ENCODE data around the gene PTPRJ.

DNA sequence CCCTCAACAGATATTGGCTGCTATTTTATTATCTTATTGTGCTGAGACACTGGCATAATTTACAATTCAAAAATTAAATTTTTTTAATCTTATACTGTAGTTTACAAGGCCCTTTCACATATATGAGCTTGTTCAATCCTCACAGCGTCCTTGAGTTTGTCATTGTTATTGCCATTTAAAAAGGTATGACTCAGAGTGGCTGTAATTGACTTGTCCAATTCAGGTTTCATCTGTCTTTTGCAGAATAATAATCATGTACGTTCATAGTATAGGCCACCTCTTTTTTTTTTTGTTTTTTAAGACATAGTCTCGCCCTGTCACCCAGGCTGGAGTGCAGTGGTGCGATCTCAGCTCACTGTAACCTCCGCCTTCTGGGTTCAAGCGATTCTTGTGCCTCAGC, 11.5 kb downstream of the PTPRJ start:
- TF ChIP-seq EP300 (conservative IDR thresholded peaks at IDR 0.05; ENCODE audit: poor library complexity, severe bottlenecking) (no peak), POLR2AphosphoS5 (IDR thresholded peaks at IDR 0.05) (no peak), TAF1 (IDR thresholded peaks at IDR 0.05; ENCODE audit: low read depth) (no peak), EZH2 (IDR thresholded peaks at IDR 0.05; ENCODE audit: borderline replicate concordance, insufficient read depth, low read length, poor library complexity, severe bottlenecking) (no peak), RAD21 (conservative IDR thresholded peaks at IDR 0.05) (no peak)
- TF ChIP-seq, protein P1, sequence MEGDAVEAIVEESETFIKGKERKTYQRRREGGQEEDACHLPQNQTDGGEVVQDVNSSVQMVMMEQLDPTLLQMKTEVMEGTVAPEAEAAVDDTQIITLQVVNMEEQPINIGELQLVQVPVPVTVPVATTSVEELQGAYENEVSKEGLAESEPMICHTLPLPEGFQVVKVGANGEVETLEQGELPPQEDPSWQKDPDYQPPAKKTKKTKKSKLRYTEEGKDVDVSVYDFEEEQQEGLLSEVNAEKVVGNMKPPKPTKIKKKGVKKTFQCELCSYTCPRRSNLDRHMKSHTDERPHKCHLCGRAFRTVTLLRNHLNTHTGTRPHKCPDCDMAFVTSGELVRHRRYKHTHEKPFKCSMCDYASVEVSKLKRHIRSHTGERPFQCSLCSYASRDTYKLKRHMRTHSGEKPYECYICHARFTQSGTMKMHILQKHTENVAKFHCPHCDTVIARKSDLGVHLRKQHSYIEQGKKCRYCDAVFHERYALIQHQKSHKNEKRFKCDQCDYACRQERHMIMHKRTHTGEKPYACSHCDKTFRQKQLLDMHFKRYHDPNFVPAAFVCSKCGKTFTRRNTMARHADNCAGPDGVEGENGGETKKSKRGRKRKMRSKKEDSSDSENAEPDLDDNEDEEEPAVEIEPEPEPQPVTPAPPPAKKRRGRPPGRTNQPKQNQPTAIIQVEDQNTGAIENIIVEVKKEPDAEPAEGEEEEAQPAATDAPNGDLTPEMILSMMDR (IDR thresholded peaks at IDR 0.05; ENCODE audit: poor library complexity, severe bottlenecking) = no peak
